Heart right ventricle (tissue), 16 donors: ENCODE data around the gene USP2. TPM values are rescaled to one million over a fixed set of nuclear protein-coding genes. Genes with fewer than 3 reads are reported as not detected.

ENCODE experiments used
- ATAC-seq, 8 donors: fragments of 200-7000 bp; cut with Tn5 transposase; one replicate each; pipeline ENCODE4 v1.9.1; 2020; ENCODE audit warnings: mild to moderate bottlenecking in 8 of 8, moderate library complexity in 8 of 8, moderate number of reproducible peaks in 1 of 8
- DNase-seq, 2 donors: peaks; one replicate each; pipeline ENCODE4 v3.0.0-alpha.2; 2020
- H3K27ac ChIP-seq, 10 donors: fragments of 200-600 bp; sonication (generic) in 2 of 10; one replicate each; pipeline versions ENCODE4 v1.5.0 to v1.8.0; 2020 to 2022; ENCODE audit warnings: mild to moderate bottlenecking in 3 of 10
- H3K27me3 ChIP-seq, 7 donors: fragments of 200-600 bp; one replicate each; pipeline ENCODE4 v1.8.0; 2021 to 2022; ENCODE audit warnings: mild to moderate bottlenecking in 2 of 7
- H3K36me3 ChIP-seq, 9 donors: fragments of 200-600 bp; sonication (generic) in 1 of 9; one replicate each; pipeline versions ENCODE4 v1.5.0 to v1.8.0; 2020 to 2022; ENCODE audit warnings: mild to moderate bottlenecking in 2 of 9
- H3K4me1 ChIP-seq, 9 donors: fragments of 200-600 bp; sonication (generic) in 1 of 9; one replicate each; pipeline versions ENCODE4 v1.5.0 to v1.8.0; 2020 to 2022; ENCODE audit warnings: mild to moderate bottlenecking in 4 of 9
- H3K4me3 ChIP-seq, 10 donors: fragments of 200-600 bp; sonication (generic) in 2 of 10; one replicate each; pipeline versions ENCODE4 v1.5.0 to v1.8.0; 2020 to 2022; ENCODE audit warnings: mild to moderate bottlenecking in 7 of 10, moderate library complexity in 2 of 10
- H3K9me3 ChIP-seq, 11 donors: fragments of 200-600 bp in 10 of 11; sonication (generic) in 2 of 11; one replicate each; pipeline versions ENCODE4 v1.5.0 to v1.8.0; 2013 to 2022; ENCODE audit warnings: mild to moderate bottlenecking in 2 of 11, control low read depth in 1 of 11, moderate library complexity in 1 of 11
- WGBS, 2 donors: extraction: QIAGEN DNeasy Blood & Tissue Kit; methylation state at CpG; one replicate each; pipeline ENCODE4 v1.1.7; 2013; ENCODE audit warnings: inconsistent platforms in 1 of 2; 5-methylcytosine and 5-hydroxymethylcytosine counted together
- intact Hi-C, 10 donors: fragments of 100-400 bp; cut with DNase I; formaldehyde crosslinking; loops; one replicate each; pipeline versions ENCODE4 v1.11.1 to v1.14.2; 2022
- polyA plus RNA-seq, 2 donors: library from polyadenylated mRNA; stranded (reverse); fragments of 200-250 nt; gene quantifications; one replicate each; pipeline ENCODE4 v1.2.3, GENCODE V29; 2013
- total RNA-seq, 10 donors: library from RNA; stranded (reverse); fragmentation: NEBNext Ultra II Directional in 3 of 10; extraction: Animal tissue kit (Norgen Biotek cat#: 25700) in 3 of 10; gene quantifications; one replicate each; pipeline versions ENCODE4 v1.2.1 to v1.2.4, GENCODE V29; 2021 to 2023
- TF ChIP-seq, protein P1 (sequence below), 9 donors: fragments of 200-600 bp; sonication (generic) in 2 of 9; IDR thresholded peaks; one replicate each; pipeline versions ENCODE4 v1.5.0 to v1.8.0; 2021 to 2022; ENCODE audit warnings: antibody characterized with exemption in 9 of 9, mild to moderate bottlenecking in 5 of 9, moderate library complexity in 1 of 9
- donor health status: Arrhythmogenic right ventricular cardiomyopathy.
- donor health status: ischemic (EF 13 %, LVEDD 7.1; RV severe dilation, severe dysfunction).
- donor health status: healthy with polysubstance abuse.
- donor health status: DM: no; HTN: yes; CAD: no.
- donor health status: DM: no; HTN: no; CAD: no.
- donor health status: ischemic (EF 25% LVEDD 6.9; RV normal size, moderate dysfunction).
- donor health status: ischemic (EF 25% LVEDD 5.7; RV mildly dilated, moderate dysfunction).
- donor health status: healthy.
- donor health status: DM: yes; HTN: yes; CAD: no.
- donor health status: Ischemic cardiomyopathy.
- donor health status: ischemic (EF 35%, LVEDD 5.7; RV mildly dilated, moderate dysfunction).
- donor health status: nonischemic (EF 11% LVEDD 7.7; RV severe dilation, severe dysfunction).
- donor health status: DM: yes; HTN: yes; CAD: no.
- donor health status: PGD.
- donor health status: ischemic (EF 29% LVEDD 5.4; RV normal size, mild dysfunction).
- donor health status: nonischemic (EF 23%, LVEDD 6.1; RV moderate dilation, normal function).

The USP2 gene
- total and polyA plus RNA-seq, 12 donors, result 42.0 to 183 (median 130) TPM

DNA sequence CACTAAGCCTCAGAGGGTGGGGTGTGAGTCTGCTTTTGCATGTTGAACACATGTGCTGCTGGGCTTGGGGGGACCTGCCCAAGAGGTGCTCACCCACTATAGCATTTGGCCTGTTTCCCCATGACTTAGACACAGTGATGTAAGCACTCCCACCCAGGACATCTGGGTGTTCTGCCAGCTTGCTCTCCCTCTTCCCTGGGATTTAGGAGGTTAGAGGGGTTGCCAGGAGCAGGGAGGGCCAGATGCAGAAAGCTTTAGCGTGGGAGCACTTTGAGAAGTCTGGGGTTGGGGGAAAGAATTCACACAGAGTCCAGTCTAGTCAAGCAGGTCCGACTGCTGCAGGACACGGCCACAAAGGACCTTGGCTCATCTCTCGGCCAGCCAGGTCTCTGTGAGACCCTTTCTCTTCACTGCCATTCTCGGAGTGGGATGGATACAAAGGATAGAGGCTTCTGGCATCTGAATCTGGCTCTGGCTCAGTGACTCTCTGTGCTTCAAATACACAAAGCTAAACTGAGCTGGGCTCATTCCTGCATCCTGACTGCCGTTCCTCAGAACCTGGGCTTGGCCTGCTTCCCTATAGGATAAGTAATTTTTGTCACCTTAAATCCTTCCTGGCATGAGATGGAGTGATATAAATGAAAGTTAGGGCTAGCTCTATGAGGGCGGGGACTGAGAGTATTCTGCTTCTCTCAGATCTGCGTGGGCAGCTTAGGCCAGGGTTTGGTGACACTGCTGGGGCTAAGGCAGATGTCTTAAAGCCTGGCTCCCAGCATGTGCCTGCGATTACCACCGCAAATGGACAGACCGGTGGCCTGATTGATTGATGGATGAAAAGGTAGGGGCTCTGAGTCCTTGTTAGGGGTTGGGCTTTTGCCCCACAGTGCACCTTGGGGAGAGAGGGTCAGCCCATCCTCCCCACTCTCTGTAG lies 14.5 kb downstream of the USP2 start:
- Histone ChIP-seq H3K9me3 (no peaks in the 10 kb centered on the region), H3K27ac (peak overlapping the region in 9 of 10 donors; percentile 86 to 98 (median 94)), H3K36me3 (no peaks in the 10 kb centered on the region), H3K4me3 (no peak overlapping the region), H3K27me3 (peaks cover 0 to 45% (median 0%) of the 10 kb centered on the region in 7 donors), H3K4me1 (peaks cover 23 to 97% (median 74%) of the 10 kb centered on the region in 9 donors)
- ATAC-seq, result no peak
- intact Hi-C loops, result no loop called here
- TF ChIP-seq, protein P1, sequence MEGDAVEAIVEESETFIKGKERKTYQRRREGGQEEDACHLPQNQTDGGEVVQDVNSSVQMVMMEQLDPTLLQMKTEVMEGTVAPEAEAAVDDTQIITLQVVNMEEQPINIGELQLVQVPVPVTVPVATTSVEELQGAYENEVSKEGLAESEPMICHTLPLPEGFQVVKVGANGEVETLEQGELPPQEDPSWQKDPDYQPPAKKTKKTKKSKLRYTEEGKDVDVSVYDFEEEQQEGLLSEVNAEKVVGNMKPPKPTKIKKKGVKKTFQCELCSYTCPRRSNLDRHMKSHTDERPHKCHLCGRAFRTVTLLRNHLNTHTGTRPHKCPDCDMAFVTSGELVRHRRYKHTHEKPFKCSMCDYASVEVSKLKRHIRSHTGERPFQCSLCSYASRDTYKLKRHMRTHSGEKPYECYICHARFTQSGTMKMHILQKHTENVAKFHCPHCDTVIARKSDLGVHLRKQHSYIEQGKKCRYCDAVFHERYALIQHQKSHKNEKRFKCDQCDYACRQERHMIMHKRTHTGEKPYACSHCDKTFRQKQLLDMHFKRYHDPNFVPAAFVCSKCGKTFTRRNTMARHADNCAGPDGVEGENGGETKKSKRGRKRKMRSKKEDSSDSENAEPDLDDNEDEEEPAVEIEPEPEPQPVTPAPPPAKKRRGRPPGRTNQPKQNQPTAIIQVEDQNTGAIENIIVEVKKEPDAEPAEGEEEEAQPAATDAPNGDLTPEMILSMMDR (IDR thresholded peaks at IDR 0.05), result no peak
- no peak for DNase-seq
- WGBS, 2 donors, result 58 to 69% methylated on average over 11 of the region's 11 CpGs

DNA sequence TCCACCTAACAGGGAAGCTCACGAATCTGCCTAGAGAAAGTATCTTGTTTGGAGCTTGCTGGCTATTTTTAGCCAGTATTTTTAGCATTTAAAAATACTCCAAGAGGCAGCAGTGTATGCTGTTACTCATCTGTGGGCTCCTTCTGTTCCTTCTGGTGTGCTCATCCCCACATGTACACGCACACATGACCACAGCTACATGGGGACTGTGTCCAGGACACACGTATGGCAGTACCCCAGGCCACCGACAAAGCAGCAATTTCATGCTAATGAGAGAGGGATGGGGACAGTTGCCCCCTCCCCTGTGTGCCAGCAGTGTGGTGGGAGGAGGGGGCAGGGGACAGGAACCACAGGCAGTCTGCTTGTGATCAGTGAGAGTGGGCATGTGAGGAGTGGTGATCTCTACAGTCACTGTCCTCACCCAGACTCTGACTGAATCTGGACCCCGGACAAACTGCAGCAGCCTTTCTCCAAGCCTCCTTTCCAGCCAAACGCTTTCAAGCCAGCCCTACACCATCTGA lies 16.4 kb downstream of the USP2 start:
- 32 to 47% methylated on average over 6 of the region's 6 CpGs for WGBS, 2 donors
- Histone ChIP-seq H3K36me3 (peaks cover 0 to 4% (median 0%) of the 10 kb centered on the region in 9 donors), H3K27me3 (peaks cover 0 to 47% (median 0%) of the 10 kb centered on the region in 7 donors), H3K4me3 (peak overlapping the region in 8 of 10 donors; percentile 16 to 65 (median 60)), H3K4me1 (peaks cover 31 to 96% (median 64%) of the 10 kb centered on the region in 9 donors), H3K9me3 (no peaks in the 10 kb centered on the region), H3K27ac (peak overlapping the region; percentile 78 to 98 (median 92))
- ATAC-seq (peak in 4 of 8 donors; percentile 4 to 14 (median 8)), DNase-seq (no peak)
- intact Hi-C loops, result no loop called here
- TF ChIP-seq, protein P1 (IDR thresholded peaks at IDR 0.05), result no peak

DNA sequence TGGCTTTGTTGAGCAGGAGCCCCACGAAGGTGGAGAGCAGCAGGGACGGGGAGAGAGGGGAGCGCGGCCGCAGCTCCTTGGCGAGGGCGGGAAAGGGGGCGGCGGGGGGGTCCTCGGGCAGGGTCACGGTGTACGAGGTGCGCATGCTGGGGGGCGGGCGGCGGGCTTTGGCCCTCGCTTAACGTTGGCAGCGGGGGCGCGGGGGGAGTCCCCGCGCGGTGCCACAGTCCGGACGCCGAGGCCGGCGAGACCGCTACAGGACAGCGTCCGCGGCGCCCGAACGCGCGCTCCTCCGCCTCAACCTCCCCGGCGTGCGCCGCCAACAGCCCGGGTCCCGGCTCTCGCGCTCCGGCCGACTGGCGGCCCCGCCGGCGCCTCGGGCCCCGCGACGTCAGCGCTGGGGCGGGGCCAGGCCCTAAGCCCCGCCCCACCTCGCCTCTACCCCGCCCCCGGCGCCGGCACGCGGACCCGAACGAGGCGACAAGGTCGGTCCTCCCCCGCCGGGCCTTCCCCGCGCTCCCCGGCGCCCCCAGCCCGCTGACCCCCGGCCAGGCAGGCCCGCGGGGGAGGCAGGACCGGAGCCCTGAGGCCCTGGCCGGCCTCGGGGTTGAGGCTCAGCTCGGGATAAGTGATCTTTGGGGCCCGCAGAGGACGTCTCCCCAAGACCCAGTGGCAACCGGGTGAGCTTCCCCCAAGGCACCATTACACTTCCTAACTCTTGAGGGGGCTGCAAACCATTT lies 17.5 kb downstream of the USP2 start:
- H3K4me3 ChIP-seq, result peak overlapping the region; percentile 47 to 65 (median 59)
- peak; percentile 22 to 78 (median 46) for ATAC-seq
- WGBS, 2 donors, result 2 to 3% methylated on average over 41 to 88 of the region's 88 CpGs
- TF ChIP-seq, protein P1 (IDR thresholded peaks at IDR 0.05), result no peak
- intact Hi-C loops, result no loop called here
- peak overlapping the region; percentile 80 to 98 (median 92) for H3K27ac ChIP-seq
- peaks cover 0 to 47% (median 0%) of the 10 kb centered on the region in 7 donors for H3K27me3 ChIP-seq
- H3K36me3 ChIP-seq, result peaks cover 0 to 14% (median 0%) of the 10 kb centered on the region in 9 donors
- DNase-seq, result peak in 1 of 2 donors; percentile 79
- H3K9me3 ChIP-seq, result no peaks in the 10 kb centered on the region
- peaks cover 26 to 96% (median 66%) of the 10 kb centered on the region in 9 donors for H3K4me1 ChIP-seq
